ENCODE results near the gene SH3BP4.
"Not testable (repeated sequence)": the region's sequence is repeated elsewhere in the genome, so short reads cannot be mapped to it uniquely, and the experiment has no call there.

The SH3BP4 gene

DNA sequence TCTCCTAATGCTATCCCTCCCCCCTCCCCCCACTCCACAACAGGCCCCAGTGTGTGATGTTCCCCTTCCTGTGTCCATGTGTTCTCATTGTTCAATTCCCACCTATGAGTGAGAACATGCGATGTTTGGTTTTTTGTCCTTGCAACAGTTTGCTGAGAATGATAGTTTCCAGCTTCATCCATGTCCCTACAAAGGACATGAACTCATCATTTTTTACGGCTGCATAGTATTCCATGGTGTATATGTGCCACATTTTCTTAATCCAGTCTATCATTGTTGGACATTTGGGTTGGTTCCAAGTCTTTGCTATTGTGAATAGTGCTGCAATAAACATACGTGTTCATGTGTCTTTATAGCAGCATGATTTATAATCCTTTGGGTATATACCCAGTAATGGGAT, 105.8 kb downstream of the SH3BP4 start:
- not testable (repeated sequence) for DNase-seq (ENCODE audit: low spot score)

DNA sequence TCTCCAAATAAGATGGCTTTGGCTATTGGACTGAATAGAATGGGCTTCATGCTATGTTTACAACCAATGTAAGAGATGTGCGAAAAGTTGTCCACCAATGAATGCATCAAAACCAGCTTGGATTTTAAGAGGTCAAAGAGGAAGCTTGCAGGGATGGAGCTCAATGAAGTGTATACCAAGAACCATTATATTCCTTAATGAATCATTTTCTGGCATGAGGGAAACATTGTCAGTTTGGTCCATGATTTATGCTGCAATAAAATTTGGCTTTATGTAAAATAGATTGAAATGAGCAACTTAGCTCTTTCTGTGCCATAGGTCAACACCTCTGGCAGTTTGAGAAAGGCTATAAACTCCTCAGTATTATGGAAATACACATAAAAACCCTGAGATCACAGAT, 107.3 kb downstream of the SH3BP4 start:
- no peak for DNase-seq (ENCODE audit: low spot score)

DNA sequence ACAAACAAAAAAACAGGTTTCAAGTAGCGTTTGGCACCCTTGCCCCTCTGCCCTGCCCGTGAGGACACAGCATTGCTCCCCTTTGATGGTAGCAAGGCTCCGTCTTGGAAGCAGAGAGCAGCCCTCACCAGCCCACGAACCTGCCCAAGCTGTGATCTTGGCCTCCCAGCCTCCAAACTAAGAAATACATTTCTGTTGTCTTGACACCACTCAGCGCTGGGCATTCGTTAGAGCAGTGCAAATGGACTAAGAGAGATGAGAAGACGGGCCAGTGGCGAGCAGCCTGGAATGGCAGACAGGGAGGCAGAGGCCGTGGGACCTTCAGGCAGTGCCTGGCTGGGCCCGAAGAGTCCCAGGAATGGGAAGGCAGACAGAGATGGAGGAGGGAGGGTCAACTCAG, 109.8 kb downstream of the SH3BP4 start:
- no peak for DNase-seq (ENCODE audit: low spot score)

- no peak for DNase-seq (ENCODE audit: low spot score)
Measured at GRCh38 chr2:235063471-235063961, 111.7 kb downstream of the SH3BP4 start.

DNA sequence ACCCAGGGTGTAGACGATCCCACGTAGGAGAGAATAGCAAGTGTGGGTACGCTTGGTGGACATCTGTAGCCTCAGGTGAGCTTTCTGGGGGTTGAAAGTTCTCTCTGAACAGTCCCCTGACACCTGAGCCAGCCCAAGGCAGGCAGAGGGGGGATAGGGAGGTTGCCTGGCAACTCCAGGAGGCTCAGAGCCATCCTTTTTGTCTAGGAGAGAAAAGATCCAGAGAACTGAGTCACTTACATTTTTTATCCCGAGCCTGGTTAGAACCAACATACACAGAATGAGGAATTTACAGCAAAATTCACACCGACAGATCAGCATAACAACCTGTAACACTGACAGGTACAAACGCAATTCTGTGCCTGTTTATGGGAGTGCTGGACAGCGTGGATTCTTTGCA, 113.2 kb downstream of the SH3BP4 start:
- DNase-seq (ENCODE audit: low spot score), result no peak

DNA sequence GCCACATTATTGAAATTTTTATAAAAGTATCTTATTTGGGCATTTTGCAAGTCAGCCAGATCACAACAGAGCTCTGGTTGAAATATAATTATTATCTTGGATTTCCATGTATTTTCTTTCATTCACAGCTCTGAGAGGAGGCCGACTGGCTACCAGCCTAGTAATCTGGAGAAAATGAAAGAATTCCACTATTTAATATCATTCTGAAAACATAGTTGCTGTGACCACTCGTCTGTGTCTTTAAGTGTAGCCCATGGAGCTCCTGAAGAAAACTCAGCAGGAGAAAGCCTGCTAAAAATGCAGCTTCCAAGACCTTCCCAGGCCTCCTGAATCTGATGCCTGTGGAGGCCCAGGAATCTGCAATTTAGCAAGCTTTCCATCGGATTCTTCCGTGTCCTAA, 114.7 kb downstream of the SH3BP4 start:
- no peak for DNase-seq (ENCODE audit: low spot score)

DNA sequence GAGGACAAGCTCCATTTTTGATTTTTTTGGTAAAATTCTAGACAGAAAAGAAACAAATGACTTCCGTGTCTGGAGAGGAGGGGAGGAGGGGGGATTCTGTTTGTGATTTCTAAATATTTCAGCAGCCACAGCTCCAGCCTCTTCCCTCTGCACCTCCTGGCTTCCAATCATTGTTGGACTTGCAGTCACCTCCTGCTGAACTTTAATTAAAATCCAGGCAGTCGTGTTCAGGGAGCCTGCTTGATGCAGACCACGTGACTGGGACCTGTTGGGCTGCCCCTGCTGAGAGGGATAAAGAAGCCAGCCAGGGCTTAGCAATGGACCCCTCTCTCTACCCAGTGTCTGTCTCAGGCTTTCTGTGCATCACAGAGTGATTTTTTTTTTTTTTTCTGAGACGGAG, 115.1 kb downstream of the SH3BP4 start:
- DNase-seq (ENCODE audit: low spot score), result no peak

GRCh38 chr2:235068701-235069100, 116.9 kb downstream of the SH3BP4 start:
- DNase-seq (ENCODE audit: low spot score), result no peak

GRCh38 chr2:235070063-235070706, 118.4 kb downstream of the SH3BP4 start:
- no peak for DNase-seq (ENCODE audit: low spot score)

DNA sequence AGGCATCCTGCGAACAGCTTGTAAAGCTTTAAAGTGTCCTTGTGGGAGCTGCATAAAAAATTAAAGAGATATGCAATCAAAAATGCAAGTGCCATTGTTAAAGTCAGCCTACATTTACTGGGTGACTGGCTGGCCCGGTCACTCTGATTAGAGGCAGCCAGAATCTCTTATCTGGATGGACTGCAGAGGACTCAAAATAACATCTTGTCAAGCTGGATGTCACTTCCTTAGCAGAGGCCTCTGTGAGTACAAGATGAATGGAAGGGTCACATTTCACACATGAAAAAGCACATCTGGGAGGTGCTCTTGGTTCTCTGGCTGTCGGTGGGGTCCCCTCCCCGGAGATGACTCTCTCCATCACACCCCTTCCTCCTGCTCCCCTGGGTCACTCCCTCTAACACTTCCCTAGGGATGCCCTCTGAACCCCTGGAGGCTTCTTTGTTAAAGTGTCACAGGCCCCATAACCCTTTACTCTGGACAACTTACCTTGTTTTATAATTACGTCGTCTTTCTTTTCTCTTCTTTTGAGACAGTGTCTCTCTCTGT, 122.1 kb downstream of the SH3BP4 start:
- no peak for DNase-seq (ENCODE audit: low spot score)

GRCh38 chr2:235077046-235077445, 125.2 kb downstream of the SH3BP4 start:
- no peak for DNase-seq (ENCODE audit: low spot score)

DNA sequence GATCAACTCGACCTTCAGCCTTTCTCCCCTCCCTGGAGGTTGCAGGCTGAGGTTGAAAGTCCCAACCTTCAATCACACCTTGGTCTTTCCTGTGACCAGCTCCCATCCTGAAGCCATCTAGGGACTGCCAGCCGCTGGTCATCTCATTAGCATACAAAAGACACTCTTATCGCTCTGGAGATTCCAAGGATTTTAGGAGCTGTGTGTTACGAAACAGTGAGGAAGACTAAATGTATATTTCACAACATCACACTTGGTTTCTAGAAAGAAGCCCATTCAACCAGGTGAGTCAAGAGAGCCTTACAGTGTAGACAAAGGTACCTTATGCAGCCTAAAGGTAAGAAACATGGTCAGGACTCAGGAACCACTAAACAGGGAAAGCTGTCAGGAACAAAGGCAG, 126.4 kb downstream of the SH3BP4 start:
- DNase-seq (ENCODE audit: low spot score), result no peak

- no peak for DNase-seq (ENCODE audit: low spot score)
Measured at GRCh38 chr2:235078914-235079472, 127.2 kb downstream of the SH3BP4 start.

- no peak for DNase-seq (ENCODE audit: low spot score)
Measured at GRCh38 chr2:235080101-235080500, 128.3 kb downstream of the SH3BP4 start.

DNA sequence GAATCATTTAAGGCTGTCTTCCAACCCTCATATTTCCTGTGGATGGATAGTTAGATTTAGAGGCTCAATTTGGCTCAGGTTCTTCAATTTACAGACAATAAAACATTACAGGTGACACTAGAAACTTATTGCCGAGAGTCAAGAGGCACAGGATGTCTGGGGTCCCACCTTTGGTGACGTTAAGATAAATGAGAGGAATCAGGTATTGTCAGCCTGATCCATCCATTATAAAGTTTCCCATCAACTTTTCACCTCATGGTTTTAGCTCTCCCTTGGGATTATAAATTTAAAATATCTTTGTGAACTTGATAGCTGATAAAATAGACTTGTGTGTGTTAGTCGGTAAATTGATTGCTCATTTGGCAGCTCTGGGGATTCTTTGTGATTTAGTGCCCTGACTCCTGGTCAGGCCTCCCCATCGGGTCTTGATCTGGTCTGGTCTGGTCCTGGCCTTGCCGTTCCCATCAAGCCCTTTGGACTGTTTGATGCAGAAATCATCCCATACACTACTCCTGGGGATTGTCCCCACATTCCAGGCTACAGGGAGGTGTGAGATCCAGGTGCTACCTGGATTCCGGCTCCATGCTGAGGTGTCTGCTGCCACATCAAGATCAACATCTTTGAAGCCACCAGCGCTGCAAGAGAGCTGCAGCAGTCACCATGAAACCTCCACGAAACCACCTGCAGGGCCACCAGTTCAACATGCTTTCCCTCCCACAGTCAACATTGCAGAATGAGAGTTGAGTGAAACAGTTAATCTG, 130.9 kb downstream of the SH3BP4 start:
- DNase-seq (ENCODE audit: low spot score), result no peak

GRCh38 chr2:235083822-235084221, 132.0 kb downstream of the SH3BP4 start:
- no peak for DNase-seq (ENCODE audit: low spot score)

DNA sequence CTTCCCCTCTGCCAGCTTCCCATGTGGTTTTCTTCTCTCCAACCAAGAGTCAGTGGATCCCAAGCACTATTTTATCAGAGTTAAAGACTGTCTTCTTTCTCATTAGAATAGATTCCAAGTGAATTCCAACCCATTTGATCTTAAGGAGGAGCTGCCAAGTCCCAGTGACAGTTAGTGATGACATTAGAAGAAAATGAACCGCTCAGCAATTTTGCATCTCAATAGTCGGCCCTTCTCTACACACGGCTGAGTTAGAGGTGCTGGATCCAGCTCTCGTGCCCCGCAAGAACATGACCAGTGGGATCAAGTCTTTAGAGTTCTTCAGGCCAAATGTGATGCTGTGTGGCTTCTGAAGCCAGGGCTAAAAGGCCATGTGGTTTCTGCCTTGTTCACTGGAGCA, 132.6 kb downstream of the SH3BP4 start:
- no peak for DNase-seq (ENCODE audit: low spot score)

DNA sequence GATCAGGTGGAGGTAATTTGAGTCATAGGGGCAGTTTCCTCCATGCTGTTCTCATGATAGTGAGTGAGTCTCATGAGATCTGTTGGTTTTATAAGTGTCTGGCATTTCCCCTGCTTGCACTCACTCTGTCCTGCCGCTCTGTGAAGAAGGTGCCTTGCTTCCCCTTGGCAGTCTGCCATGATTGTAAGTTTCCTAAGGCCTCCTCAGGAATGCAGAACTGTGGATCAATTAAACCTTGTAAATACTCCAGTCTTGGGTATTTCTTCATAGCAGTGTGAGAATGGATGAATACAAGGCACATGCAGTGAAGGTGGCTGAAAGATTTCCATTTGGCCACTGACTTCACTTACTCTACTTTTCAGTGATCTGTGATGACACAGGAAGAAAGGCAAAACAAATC, 133.7 kb downstream of the SH3BP4 start:
- no peak for DNase-seq (ENCODE audit: low spot score)

- DNase-seq (ENCODE audit: low spot score), result no peak
Measured at GRCh38 chr2:235086481-235087184, 134.8 kb downstream of the SH3BP4 start.

DNA sequence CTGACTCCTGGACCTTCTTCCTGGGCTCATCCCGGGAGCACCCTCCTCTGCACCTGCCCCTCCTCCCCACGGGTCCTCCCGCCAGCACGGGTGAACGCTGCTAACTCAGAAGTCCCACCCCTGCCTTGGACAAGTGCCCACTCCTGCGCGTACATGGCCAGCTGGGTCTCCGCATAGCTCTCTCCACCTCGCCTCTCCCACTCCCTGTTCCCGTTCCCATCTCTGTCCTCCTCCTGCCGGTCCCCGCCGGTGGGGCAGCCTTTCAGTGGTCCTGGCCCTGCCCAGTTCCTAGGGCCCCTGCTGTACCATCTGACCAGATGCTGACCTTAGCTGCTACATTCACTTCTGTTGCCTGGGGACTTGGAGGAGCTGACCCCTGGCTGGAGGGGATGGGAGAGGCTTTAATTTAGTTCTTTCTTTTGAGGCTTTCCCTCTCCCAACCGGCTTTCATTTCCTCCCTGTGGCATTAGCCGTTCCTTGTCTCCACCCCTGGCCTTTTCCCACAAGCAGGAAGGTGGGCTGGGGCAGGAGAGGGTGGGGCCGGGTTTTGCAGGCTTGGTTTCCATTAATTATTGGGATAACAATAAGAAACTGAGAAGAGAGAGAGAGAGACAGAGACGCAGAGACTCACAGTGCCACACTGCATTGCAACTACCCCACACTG, 136.1 kb downstream of the SH3BP4 start:
- no peak for DNase-seq (ENCODE audit: low spot score)

DNA sequence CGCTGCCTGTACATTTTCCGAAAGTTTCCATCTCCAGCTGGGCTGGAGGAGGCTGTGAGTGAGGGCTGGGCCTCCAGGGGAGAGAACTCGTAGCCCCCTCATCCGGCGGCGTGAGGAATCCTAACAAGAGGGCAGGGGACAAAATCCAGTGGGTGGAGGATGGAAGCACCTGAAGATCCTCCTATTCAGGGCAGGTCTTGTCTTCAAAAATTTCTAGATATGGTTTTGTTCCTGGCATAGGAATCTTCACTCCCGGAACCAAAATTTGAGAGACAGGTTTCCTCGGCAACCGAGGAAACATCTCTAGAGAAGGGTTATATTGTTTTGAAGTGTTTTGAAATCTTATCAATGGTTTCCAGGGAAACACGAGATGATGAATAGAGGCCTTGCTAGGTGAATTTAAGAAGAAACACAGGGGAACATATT, 136.7 kb downstream of the SH3BP4 start:
- DNase-seq (ENCODE audit: low spot score), result no peak

- DNase-seq (ENCODE audit: low spot score), result no peak
Measured at GRCh38 chr2:235091421-235091820, 139.6 kb downstream of the SH3BP4 start.

Data from SW480 (cell line).